Stimulated activated CD8-positive, alpha-beta memory T cell treated with anti-CD3 and anti-CD28 coated beads, Interleukin-15, amount 100 ng/mL, for 4 hours (primary cell): ENCODE results near the gene RSPH9.

Experiments used
- DNase-seq, 2 donors: peaks; one replicate each; pipeline ENCODE4 v3.0.0-alpha.2; 2020; ENCODE audit warnings: low read depth in 2 of 2

RSPH9 gene

DNA sequence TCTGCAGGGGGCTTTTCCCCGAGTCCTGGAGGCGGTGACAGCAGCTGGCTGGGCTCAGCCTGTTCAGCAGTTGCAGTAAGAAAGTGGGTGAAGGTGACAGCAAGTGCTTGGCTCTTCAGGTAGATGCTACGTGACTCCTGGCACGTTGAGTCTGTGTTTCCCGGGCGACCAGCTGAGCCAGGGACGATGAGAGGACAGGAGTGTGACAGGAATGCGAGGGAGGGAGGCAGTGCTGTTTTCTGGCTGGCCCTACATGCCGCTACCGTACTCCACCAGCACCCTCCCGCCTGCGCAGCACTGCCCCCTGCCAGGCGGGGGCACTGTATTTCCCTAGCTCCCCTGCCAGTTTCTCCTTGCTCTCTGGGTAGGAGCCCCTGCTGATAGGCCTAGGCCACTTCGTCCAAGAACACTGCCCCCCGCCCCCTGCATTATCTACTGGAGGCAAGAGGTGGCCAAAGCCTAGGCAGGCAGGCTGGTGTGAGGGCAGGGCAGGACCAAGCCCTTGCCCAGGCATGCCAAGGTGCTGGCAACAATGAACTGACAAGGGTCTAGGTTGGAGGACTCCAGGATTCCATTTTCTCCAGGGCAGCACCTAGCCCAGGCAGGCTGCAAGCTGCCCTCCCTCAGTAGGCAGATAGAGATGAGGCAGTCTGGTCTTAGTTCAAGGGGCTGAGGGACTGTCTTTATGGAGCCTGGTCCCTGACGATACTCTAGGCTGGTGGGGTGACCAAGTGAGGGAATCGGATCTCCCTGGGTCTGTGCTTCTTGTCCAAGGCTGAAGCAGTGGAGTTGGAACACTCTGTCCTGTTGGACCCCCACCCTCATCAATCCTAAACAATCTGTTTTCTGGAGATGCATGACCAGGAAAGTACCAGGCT lies 23.6 kb downstream of the RSPH9 start:
- no peak for DNase-seq

DNA sequence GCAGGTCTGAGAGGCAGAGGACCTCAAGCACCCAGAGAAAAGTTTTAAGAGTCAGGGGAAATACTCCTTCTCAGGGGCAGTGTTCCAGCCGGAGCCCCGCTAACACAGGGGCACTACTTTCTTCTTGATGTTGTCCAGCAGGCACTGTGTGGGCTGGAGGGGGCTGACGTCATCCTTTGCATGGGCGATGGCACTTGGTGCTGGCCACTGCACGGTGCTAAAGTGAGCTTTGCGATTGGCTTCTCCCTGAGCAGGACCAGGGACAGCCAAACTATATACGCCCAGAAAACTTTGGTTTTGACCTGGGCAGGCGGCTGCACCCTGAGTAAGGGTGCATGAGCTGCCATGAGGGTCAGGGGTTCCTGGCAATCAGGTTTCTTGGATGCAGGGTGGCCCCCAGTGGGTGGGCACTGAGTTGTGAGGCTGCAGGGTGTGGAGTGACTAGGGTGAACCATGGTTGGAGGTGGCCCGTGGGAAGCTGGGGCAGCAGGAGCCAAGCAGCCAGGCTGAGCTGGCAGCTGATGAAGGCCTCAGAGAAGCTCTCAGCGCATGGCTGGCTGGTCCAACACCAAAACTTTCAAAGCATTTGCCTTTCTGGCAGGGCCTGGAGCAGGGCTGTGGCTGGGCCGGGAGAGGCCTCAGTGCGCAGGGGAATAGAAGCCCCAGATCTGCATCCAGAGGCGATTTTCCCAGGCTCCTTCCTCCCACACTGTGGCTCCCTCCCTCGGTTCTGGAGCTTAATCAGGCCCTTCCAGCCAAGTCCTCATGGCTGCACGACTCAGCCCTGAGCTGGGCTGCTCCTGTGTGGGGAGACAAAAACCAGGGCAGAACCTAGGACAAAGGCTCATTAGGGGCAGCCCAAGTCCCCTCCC lies 24.4 kb downstream of the RSPH9 start:
- no peak for DNase-seq

DNA sequence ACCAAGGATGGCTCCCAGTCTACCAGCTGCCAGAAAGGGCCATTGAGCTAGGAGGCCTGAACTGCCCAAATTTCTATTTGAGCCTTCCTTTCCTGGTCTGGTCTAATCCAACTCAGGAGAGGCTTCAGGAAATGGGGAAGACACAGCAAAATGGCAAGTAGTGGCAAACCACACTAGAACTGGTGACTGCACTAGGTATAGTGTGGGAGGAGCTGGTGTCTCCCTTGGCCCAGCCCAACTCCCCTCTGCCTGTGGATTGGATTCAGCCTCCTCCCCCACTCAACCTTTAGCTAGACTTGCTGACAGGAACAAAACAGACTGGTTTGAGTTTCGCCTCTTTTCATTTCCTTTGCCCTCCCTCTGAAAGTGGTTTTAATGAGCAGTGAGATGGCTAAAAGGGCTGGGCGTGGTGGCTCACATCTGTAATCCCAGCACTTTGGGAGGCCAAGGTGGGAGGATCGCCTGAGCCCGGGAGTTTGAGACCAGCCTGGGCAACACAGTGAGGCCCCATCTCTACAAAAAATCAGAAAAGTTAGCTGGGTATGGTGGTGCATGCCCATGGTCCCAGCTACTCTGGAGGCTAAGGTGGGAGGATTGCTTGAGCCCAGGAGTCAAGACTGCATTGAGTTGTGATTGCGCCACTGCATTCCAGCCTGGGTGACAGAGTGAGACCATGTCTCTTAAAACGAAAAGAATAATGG lies 25.2 kb downstream of the RSPH9 start:
- no peak for DNase-seq

DNA sequence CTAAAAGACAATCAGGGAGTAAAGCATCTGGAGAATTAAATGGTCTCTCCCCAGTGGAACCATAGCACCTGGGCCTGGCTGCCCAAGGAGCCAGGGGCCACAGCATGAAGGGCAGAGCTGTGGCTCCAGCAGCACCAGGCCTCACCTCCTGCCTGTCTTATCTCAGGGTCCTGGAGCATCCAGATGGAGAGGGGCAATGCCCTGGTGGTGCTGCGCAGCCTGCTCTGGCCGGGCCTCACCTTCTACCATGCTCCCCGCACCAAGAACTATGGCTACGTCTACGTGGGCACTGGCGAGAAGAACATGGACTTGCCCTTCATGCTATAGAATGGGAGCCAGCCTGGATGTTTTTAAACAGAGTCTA lies 25.8 kb downstream of the RSPH9 start:
- no peak for DNase-seq

DNA sequence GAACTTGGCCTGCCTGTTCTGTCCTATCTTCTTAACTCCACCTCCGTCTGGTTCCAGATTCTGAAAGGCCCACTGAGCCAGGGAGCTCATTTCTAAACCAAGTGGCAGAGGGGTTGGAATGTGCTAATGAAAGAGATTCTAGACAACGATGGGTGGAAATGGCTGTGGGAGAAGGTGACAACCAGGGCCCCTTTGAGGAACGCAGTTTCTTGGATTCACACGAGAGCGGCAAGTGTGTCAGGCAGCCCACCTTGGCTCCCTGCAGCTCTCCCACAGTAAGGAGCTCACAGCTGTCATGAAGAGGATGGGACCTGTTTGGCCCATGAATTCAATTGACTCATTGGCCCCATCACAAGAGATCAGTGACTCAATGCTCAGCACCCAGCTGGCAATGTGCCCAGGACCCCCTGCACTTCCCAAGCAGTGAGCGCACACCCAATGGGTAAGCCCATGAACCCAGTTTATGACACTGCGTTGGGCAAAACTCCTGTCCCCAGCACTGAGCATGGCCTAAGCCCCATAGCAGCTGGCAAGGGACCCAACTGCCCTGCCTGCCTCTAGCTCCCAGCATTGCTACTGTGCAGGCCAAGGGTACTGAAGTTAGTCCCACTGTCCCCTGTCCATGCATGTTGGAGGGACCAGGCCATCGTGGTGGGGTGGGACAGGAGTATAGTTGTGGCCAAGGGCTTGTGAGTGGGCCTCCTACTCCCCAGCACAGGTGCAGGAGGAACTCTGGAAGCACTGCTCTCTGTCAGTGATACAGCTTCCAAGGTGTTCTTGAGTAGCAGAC lies 26.4 kb downstream of the RSPH9 start:
- DNase-seq, result no peak

DNA sequence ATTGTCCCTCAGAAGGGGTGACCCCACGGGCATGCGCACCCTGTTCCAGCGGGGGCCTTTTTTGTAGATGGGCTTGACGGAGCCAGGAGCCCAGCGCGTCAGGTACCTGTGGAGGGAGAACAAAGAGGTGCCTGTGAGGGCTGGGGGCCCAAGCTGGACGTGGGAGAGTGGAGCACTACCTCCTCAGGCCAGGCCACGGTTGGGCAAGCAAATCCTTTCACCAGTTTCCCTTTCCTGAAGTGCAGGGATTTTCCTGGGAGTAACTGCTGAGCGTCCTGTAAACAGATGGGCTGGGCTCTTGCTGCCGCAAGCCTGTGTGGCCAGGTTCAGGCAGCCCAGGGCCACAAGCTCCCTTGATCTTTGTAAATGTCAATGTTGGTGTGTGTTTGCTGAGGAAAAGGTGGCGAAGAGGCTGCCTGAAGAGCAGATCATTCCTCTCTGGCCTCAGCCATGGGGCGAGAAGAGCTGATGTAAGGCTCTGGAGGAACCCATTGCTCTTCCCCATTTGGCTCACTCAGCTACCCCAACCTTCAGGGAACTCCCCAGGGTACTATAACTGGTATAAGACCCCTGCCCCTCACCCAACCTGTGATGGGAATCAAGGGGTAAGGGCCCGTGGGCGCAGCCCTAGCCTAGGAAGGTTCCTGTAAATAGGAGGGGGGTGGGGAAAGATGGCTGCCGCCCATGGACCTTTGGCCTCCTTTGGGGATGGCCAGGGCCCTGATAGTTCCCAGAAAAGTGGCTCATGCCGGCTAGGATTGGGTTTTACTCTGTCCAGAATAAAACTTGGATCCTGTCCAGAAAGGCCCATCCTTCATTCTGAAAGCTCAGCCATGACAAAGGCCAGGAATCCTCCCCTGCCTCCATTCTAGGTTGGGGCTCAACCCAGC lies 27.2 kb downstream of the RSPH9 start:
- DNase-seq, result no peak

DNA sequence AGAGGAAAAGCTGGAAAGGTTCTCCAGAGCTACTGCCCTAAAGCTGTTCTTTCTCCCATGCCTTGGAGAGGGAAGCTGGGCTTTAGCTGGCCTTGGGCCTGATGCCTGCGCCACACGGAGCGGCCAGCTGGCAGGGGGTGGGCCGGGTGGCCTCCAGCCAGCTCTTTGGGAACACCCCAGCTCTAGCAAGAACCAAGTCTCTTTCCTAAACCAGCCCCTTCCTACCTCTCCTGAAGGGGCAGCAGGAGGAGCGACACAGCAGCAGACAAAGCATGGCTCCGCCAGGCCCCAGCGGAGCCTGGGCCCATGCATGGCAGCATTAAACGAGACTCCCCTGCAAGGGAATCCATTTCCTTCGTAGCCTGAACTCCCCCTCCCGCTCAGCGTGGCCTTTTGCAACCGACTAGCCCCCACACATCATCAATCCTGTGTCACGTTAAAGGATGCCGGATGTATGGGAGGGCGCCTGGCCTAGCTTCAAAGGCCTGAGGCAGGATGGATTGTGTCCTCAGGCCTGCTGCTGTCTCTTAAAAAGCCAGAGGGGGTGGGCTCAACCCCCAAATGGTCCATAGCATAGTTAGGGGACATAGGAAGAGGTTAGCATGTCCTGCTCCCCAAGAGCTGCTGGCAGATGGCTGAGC lies 28.7 kb downstream of the RSPH9 start:
- DNase-seq, result no peak

DNA sequence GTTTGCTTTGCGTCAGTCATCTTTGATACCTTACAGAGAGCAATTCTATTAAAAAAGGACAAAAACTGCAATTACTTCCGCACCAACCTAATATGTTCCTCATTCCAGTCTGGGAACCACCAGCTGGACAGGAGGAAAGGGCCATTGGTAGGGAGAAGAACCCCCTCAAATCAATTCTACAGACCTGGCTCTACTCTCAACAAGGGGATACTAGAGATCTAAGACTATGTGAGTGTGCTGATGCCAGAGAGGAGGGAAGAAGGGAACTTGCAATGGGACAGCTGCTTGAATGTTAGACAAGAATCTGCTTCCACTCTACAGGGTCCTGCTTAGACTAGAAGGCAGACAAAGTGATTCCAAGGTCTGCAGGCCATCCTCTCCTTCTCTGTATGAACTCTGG lies 29.5 kb downstream of the RSPH9 start:
- no peak for DNase-seq

DNA sequence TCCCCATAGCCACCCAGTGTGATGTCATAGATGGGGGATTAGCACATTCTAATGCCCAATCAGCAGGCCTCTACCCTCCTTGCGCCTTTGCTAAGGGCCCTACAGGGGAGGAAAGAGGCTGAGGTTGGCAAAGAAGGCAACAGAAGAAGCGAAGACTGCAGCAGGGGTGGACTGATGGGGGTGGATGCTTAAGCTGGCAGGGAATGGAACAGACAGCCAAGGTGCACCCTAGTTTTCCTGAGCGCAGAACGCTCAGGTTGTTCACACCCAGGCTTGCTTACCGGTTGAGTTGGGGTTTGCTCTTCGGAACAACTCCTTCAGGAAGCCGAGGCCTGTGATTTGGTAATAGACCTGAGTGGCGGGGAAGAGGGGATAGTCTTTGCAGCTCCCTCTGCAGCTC lies 30.1 kb downstream of the RSPH9 start:
- no peak for DNase-seq

DNA sequence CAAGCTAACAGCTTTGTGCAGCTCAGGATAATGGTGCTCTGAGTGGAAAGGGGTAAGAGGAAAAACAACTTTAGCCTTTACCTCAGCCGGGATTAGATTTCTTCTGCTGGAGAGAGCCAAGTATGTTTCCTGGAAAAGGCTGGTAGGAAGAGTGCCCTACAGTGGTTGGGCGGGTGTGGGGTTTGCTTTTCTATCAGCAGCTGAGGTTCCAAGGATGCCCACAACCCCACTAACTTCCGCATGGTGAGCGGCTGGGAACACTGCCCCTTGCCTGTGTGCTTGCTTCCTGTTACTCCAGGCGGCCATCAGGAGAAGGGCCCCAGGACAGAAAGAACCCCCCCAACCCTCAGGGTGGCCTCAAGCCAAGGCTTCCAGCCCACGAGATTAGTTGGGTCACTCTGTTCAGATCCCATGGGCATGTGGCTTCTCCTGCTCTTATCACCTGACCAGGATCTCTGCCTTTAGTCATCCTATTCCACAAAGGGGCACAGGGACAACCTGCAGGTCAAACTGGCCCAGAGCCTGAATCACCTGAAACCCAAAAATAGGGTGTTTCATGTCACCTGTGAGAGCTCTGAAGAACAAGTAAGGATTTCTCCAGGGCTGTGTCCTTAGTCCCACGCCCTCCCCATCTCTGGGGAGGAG lies 32.2 kb downstream of the RSPH9 start:
- DNase-seq, result no peak

DNA sequence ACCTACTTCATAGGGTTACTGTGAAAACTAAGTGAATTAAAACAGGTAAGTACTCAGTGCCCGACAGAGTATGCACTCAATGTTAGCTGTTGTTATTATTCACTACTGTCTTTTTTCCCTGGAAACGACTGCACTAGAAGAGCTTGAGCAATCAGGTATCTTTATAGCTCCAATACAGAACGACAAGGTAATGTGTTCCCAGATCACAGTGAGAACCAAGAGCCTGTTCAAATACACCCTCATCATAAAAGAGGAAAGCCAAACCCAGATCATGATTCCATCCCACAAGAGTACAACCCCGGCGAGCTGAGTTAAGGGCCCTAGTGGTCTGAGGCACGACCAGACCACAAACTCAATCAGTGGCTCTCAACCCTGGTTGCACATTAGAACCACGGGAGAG lies 32.9 kb downstream of the RSPH9 start:
- DNase-seq, result no peak

DNA sequence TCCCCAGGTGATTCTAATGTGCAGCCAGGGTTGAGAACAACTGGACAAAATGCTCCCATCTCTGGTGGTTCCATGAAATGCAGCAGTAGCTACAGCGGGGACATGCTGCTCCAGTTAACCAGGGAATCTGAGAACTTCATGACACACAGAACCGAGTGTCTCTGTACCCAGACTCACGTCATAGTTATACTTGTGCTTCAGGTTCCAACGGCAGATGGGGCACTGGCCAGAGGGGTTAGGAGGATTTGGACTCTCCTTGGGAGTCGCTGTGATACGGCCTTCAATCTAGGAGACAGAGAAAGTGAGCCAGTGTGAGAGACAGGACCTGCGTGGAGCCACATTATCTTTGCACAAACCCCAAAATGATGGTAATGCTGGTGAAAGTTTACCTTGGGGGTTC lies 33.5 kb downstream of the RSPH9 start:
- no peak for DNase-seq

DNA sequence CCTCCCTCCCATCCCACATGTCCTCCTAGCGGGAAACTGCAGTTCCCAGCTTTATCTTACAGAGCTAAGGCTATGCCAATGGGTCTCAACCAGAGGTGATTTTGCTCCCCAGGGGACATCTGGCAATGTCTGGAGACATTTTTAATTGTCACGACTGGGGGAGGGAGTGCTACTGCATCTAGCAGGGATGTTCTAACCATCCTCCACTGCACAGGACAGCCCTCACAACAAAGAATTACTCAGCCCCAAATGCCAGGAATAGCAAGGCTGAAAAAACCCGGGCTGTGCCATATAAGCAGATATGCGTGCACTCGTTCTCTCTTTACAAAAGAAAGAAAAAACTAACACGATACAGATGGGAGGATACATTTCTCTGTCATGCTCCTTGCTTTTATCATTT lies 34.2 kb downstream of the RSPH9 start:
- DNase-seq, result no peak

DNA sequence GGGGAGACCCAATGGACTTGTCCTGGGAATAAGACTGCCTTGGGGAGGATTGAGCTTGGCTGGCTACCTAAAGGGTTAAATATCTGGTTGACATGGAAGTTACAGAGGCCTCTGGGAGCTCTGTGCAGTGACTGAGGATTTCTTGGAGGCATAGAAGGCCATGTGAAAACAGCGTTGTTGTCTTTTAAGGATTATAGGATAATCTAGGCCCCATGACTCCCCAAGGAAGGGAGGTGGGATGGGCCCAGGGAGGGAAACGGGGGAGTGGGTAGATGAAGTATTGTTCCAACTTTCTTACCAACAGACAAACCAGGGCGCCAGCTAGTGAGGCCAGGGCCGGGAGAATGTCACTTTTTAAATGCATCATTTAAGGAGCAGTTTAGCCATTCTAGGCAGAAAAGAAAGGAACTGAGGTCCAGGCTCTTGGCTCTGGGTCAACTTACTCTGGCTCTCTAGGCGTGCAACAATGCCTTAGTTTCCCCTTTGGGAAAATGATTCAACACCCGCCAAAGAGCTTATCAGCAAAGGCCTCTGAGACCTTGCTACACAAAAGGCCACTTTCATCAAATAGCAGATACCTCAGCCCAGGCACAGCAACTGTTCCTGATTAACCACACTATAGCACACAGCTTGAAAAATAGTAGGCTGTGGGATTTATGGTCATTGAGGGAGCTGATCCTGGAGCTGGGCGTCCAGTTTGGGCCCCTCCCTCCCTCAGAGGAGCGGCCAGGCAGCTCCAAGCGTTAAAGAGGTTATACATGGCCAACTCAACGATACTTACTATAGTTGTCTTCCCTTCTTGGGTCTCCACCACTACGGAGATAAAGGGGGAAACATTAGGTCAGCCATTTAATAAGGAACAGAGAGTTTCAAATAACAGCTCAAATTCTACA lies 35.7 kb downstream of the RSPH9 start:
- DNase-seq, result no peak

DNA sequence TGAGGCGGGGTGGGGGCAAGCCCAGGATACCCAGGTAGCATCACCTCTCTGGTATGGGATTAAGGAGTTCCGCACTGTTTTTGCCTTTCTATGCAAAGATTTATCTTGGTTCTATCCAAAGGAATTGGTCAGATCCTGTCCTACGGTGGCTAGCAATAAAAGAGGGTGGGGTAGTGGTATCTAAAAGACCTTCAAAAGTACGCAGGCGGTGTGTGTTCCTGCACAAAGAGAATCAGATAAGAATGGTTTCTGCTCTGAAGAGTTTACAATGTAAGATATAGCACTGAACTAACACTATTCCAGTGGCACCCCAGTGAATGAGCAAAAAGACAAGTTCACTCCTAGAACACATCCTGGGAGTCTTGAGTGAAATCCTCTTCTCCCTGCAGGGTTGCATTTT lies 36.5 kb downstream of the RSPH9 start:
- no peak for DNase-seq

DNA sequence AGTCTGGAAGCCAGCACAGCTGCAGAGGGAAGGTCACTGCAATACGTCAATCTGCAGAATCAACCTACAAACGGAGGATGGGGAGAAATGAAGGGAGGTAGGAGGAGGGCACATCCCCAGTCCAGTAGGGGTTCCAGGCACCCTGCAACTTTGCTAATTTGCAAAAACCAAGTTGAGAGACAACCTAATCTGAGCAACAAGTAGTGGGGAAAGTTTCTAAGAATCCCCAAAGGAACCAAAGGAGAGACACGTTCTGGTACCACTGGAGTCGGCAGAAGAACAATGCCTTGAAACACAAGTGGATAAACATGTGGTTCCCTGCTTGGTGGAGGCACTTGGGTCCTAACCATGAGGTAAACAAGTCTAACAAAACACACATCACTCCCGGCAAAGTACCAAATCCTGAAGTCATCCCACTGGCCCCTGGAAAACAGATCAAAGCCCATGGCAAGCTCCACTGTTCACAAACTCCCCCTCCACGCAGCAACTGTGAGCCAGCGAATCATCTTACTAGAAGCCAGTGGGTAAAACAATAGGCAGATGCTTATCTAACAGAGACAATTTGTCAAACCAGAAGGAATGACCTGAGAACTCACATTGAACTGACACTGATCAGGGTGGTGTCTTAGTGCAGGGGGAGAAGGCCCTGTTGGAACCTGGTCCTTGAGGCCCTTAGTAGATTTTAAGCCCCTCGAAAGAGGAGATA lies 38.0 kb downstream of the RSPH9 start:
- DNase-seq, result no peak

DNA sequence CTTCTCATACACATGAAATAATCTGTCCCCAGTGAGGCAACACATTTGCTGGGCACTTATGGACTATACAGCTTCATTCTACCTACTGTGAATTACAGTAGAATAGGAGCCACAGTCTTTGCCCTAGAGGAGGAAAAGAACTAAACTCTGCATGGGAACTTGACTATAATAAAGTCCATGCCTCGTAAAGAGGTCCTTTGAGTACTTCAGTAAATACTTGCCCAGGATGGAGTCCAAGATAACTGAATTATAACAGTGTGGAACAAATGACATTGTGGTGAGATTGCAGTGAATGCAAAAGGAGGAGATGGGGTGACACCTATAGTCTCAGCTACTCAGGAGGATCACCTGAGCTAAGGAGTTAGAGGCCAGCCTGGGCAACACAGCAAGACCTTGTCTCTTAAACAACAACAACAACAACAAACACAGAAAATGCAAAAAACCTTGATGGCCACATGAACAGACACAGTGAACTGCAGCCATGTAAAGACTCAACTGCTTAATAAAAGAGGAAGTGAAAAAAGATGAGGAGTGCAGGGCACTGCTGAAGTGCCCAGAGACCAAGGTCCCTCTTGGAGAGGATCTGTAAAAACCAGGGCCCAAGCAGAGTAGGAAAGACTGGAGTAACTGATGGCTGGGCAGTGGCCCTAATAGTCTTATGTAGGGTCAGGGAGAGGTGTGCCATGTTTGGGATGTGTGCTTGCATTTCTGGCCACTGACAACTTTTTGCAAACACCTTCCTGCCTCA lies 39.0 kb downstream of the RSPH9 start:
- DNase-seq, result no peak
